Ovary (tissue), 9 donors: ENCODE data around the gene C11orf68. TPM values are rescaled to one million over a fixed set of nuclear protein-coding genes. Genes with fewer than 3 reads are reported as not detected.

Source experiments
- DNase-seq, 5 donors: peaks; one replicate each; pipeline ENCODE4 v3.0.0-alpha.2; 2019 to 2020
- H3K27ac ChIP-seq, 2 donors: fragments of 200-600 bp; one replicate each; pipeline versions ENCODE4 v1.5.1 to v1.8.0; 2019 to 2022
- H3K27me3 ChIP-seq: fragments of 200-600 bp; one replicate; pipeline ENCODE4 v1.8.0; 2022
- H3K36me3 ChIP-seq: fragments of 200-600 bp; sonication (generic); one replicate; pipeline ENCODE4 v1.5.1; 2019
- H3K4me1 ChIP-seq: one replicate; pipeline ENCODE4 v1.8.1; 2013; ENCODE audit warnings: mild to moderate bottlenecking, moderate library complexity; ENCODE audit not compliant: insufficient read depth
- H3K4me3 ChIP-seq: fragments of 200-600 bp; sonication (generic); one replicate; pipeline ENCODE4 v1.5.1; 2017
- H3K9me3 ChIP-seq, 2 donors: fragments of 200-600 bp in 1 of 2; sonication (generic) in 1 of 2; one replicate each; pipeline versions ENCODE4 v1.5.1 to v1.8.1; 2013 to 2019; ENCODE audit warnings: mild to moderate bottlenecking in 1 of 2, moderate library complexity in 1 of 2
- EP300 ChIP-seq: sonication (generic); formaldehyde crosslinking; IDR thresholded peaks from one replicate; pipeline ENCODE4 v1.6.1; 2017; ENCODE audit warnings: antibody characterized with exemption
- POLR2A ChIP-seq: fragments of 450-650 bp; IDR thresholded peaks from one replicate; pipeline ENCODE4 v1.6.1; 2017; ENCODE audit warnings: antibody characterized with exemption, mild to moderate bottlenecking, moderate library complexity
- WGBS, 3 donors: extraction: QIAGEN DNeasy Blood & Tissue Kit in 1 of 3; methylation state at CpG; one replicate each; pipeline versions ENCODE4 v1.1.5 to v1.1.7; 2013 to 2017; 5-methylcytosine and 5-hydroxymethylcytosine counted together
- intact Hi-C, 4 donors: fragments of 100-400 bp; cut with DNase I; formaldehyde crosslinking; loops; one replicate each; pipeline versions ENCODE4 v1.11.0 to v1.15.1; 2022 to 2023
- polyA plus RNA-seq, 2 donors: library from polyadenylated mRNA; stranded (reverse); fragments of 200-250 nt in 1 of 2; fragments of 350-450 nt in 1 of 2; fragmentation: Illumina TruSeq in 1 of 2; extraction: RNeasy Lipid Tissue Mini Kit (QIAGEN cat#74804) in 1 of 2; gene quantifications; one replicate each; pipeline ENCODE4 v1.2.3, GENCODE V29; 2013 to 2014
- total RNA-seq, 7 donors: library from RNA; depleted of rRNA in 2 of 7; stranded (reverse); fragments of >200 nt in 2 of 7; fragmentation: NEBNext Ultra II Directional in 3 of 7; extraction: Animal tissue kit (Norgen Biotek cat#: 25700) in 3 of 7; gene quantifications; one replicate each; pipeline versions ENCODE4 v1.1.0 to v1.2.4, GENCODE V29; 2016 to 2023
- TF ChIP-seq, protein P1 (sequence below), 3 donors: fragments of 450-650 bp in 2 of 3; fragments of 200-600 bp in 1 of 3; IDR thresholded peaks; one replicate each; pipeline versions ENCODE4 v1.5.1 to v1.8.0; 2016 to 2022; ENCODE audit warnings: antibody characterized with exemption in 3 of 3, mild to moderate bottlenecking in 1 of 3
- donor health status: DM: no; HTN: no; CAD: no; lungs with moderate emphysema.
- donor health status: DM: no; HTN: no; CAD: no.
- donor health status: Bipolar disorder and iron deficiency.
- donor health status: DM: yes; HTN: yes; CAD: no.
- donor health status: DM: no; HTN: no; CAD: no.
- donor health status: DM: yes; HTN: yes; CAD: no.

Gene C11orf68
- total and polyA plus RNA-seq, 9 donors, result 13.7 to 70.5 (median 38.4) TPM

GRCh38 chr11:65927904-65928397 lies 9.1 kb upstream of the C11orf68 start:
- H3K4me1 ChIP-seq, result no peaks in the 10 kb centered on the region
- H3K27ac ChIP-seq, result no peak overlapping the region
- H3K27me3 ChIP-seq, result no peaks in the 10 kb centered on the region
- H3K9me3 ChIP-seq, result no peaks in the 10 kb centered on the region
- H3K4me3 ChIP-seq, result no peak overlapping the region
- no peaks in the 10 kb centered on the region for H3K36me3 ChIP-seq
- intact Hi-C loops, result no loop called here
- WGBS, 3 donors, result 43 to 51% (median 46%) methylated on average over 9 of the region's 9 CpGs
- no peak for DNase-seq
- TF ChIP-seq POLR2A (no peak), EP300 (no peak)
- TF ChIP-seq, protein P1, sequence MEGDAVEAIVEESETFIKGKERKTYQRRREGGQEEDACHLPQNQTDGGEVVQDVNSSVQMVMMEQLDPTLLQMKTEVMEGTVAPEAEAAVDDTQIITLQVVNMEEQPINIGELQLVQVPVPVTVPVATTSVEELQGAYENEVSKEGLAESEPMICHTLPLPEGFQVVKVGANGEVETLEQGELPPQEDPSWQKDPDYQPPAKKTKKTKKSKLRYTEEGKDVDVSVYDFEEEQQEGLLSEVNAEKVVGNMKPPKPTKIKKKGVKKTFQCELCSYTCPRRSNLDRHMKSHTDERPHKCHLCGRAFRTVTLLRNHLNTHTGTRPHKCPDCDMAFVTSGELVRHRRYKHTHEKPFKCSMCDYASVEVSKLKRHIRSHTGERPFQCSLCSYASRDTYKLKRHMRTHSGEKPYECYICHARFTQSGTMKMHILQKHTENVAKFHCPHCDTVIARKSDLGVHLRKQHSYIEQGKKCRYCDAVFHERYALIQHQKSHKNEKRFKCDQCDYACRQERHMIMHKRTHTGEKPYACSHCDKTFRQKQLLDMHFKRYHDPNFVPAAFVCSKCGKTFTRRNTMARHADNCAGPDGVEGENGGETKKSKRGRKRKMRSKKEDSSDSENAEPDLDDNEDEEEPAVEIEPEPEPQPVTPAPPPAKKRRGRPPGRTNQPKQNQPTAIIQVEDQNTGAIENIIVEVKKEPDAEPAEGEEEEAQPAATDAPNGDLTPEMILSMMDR (IDR thresholded peaks at IDR 0.05), result no peak

- Histone ChIP-seq H3K9me3 (no peaks in the 10 kb centered on the region), H3K27ac (no peak overlapping the region), H3K36me3 (no peaks in the 10 kb centered on the region), H3K4me1 (peaks cover 4% of the 10 kb centered on the region), H3K4me3 (no peak overlapping the region), H3K27me3 (no peaks in the 10 kb centered on the region)
- DNase-seq, result no peak
- TF ChIP-seq EP300, result no peak
- TF ChIP-seq, protein P1 (IDR thresholded peaks at IDR 0.05), result no peak
- TF ChIP-seq POLR2A, result no peak
- intact Hi-C loops, result no loop called here
- 30 to 43% (median 34%) methylated on average over 2 of the region's 2 CpGs for WGBS, 3 donors
These were observed 6.5 kb upstream of the C11orf68 start for GRCh38 chr11:65925397-65925796.

- 78 to 87% (median 86%) methylated on average over 3 of the region's 3 CpGs for WGBS, 3 donors
- Histone ChIP-seq H3K4me1 (peaks cover 14% of the 10 kb centered on the region), H3K4me3 (no peak overlapping the region), H3K36me3 (no peaks in the 10 kb centered on the region), H3K27ac (no peak overlapping the region), H3K27me3 (no peaks in the 10 kb centered on the region), H3K9me3 (no peaks in the 10 kb centered on the region)
- DNase-seq, result no peak
- intact Hi-C loops, result loop anchor here in 2 of 4 donors (5.0 kb wide), 2 partner anchors 35 to 45 kb away; no protein-coding TSS in a partner anchor
- TF ChIP-seq EP300 (no peak), POLR2A (no peak)
- TF ChIP-seq, protein P1 (IDR thresholded peaks at IDR 0.05), result no peak
These were observed 3.7 kb upstream of the C11orf68 start for GRCh38 chr11:65922565-65922964.

DNA sequence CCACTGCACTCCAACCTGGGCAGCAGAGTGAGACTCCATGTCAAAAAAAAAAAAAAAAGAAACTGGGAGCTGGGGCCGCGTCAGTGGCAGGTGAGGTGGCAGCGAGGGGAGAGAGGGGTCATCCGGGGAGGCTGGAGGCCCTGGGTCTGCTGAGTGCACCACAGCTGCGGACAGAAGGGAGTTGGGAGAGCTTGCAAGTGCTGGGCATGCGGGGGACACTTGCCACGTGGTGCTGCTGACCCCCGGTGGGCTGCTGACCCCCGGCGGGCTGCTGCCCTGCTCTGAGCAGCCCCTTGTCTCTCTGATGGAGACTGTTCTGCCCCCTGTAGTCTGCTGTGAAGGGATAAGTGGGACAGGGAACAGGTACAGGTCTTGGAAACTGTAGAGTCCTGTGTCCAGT lies 3.0 kb upstream of the C11orf68 start:
- Histone ChIP-seq H3K4me3 (no peak overlapping the region), H3K27me3 (no peaks in the 10 kb centered on the region), H3K4me1 (peaks cover 19% of the 10 kb centered on the region), H3K36me3 (no peaks in the 10 kb centered on the region), H3K9me3 (no peaks in the 10 kb centered on the region), H3K27ac (no peak overlapping the region)
- no peak for DNase-seq
- TF ChIP-seq EP300 (no peak), POLR2A (no peak)
- TF ChIP-seq, protein P1 (IDR thresholded peaks at IDR 0.05), result no peak
- WGBS, 3 donors, result 88 to 92% (median 91%) methylated on average over 10 of the region's 10 CpGs
- intact Hi-C loops, result loop anchor here in 2 of 4 donors (5.0 kb wide), 2 partner anchors 35 to 45 kb away; no protein-coding TSS in a partner anchor
